Coronary artery (tissue), 2 donors: ENCODE measurements around the gene BMPR1A.

ENCODE experiments used
- DNase-seq: peaks from one replicate; pipeline ENCODE4 v3.0.0-alpha.2; 2017; ENCODE audit warnings: low spot score
- H3K27ac ChIP-seq, 2 donors: fragments of 200-600 bp; sonication (generic); one replicate each; pipeline ENCODE4 v1.5.1; 2016 to 2019
- H3K4me3 ChIP-seq: fragments of 200-600 bp; sonication (generic); 2 replicates; pipeline ENCODE4 v1.5.1; 2016; ENCODE audit warnings: mild to moderate bottlenecking, moderate library complexity
- TF ChIP-seq, protein P1 (sequence below): fragments of 200-600 bp; sonication (generic); IDR thresholded peaks from one replicate; pipeline ENCODE4 v1.5.1; 2019; ENCODE audit warnings: antibody characterized with exemption

BMPR1A gene

DNA sequence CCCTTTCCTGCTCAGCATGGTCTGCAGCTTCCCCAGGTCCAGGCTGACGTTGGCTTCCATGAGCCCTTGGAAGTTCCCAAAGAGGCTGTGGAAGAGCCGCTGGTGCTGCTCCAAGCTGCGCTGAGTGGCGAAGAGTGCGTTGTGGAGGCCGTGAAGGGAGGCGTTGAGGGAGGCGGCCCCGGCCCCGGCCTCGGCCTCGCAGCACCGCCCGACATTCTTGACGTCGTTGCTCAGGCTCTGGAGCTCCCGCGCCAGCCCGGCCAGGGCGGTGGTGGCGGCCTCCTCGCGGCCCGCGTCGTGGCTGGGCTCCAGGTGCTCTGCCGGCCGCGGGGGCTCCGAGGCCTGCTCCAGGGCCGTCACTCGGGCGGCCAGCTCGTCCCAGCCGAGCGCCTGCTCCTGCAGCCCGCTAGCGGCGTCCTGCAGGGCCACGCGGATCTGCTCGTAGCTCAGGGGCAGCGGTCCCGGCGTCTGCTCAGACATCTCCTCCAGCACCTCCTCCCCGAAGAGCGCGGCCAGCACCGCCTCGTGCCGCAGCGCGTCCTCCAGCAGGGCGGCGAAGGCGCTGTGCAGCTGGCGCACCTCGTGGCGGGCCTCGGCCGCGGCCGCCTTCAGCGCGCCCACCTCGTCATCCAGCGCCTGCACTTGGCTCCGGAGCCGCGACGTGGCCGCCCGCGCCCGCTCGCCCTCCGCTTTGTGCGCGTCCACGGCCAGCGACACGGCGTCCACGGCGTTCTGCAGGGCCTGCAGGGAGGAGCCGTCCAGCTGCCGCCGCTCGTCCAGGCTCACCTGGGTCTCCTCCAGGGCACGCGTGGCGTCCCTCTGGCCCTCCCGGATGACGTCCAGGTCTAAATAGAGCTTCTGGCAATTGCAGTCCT, 186.3 kb downstream of the BMPR1A start:
- peak overlapping the region; percentile 56 for H3K4me3 ChIP-seq
- TF ChIP-seq, protein P1, sequence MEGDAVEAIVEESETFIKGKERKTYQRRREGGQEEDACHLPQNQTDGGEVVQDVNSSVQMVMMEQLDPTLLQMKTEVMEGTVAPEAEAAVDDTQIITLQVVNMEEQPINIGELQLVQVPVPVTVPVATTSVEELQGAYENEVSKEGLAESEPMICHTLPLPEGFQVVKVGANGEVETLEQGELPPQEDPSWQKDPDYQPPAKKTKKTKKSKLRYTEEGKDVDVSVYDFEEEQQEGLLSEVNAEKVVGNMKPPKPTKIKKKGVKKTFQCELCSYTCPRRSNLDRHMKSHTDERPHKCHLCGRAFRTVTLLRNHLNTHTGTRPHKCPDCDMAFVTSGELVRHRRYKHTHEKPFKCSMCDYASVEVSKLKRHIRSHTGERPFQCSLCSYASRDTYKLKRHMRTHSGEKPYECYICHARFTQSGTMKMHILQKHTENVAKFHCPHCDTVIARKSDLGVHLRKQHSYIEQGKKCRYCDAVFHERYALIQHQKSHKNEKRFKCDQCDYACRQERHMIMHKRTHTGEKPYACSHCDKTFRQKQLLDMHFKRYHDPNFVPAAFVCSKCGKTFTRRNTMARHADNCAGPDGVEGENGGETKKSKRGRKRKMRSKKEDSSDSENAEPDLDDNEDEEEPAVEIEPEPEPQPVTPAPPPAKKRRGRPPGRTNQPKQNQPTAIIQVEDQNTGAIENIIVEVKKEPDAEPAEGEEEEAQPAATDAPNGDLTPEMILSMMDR, result no peak
- DNase-seq, result peak; percentile 72
- peak overlapping the region in 1 of 2 donors; percentile 17 for H3K27ac ChIP-seq

DNA sequence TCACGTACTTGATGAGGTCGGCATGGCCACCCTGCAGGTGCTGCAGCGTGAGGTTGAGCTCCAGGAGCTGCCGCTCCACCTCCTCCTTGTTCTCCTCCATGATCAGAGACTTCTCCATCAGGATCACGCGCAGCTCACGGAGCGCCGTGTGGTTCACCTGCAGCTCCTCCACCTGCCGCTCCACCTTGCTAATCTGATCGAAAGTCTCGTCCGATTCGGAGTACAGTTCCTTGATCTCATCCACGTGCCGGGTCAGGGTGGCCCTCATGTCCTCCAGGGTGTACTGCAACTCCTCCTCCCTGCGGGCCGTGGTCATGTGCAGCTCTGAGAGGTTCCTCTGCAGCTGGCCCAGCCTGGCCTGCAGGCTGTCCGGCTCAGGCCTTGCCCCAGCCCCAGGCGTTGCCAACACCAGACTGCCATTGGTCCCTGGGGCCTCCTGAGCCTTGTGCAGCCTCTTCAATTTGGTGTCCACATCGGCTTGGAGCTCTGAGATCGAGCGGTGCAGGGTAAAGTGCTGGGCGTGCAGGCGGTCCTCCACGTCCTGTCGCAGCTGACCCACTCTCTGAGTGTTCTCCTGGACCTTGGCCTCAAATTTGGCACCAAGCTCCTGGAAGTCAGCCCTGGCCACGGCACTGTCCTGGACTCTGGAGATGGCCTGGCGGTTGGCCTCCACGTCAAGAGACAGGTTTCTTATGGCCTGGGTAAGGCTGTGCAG, 187.1 kb downstream of the BMPR1A start:
- no peak overlapping the region for H3K27ac ChIP-seq
- DNase-seq, result no peak

DNA sequence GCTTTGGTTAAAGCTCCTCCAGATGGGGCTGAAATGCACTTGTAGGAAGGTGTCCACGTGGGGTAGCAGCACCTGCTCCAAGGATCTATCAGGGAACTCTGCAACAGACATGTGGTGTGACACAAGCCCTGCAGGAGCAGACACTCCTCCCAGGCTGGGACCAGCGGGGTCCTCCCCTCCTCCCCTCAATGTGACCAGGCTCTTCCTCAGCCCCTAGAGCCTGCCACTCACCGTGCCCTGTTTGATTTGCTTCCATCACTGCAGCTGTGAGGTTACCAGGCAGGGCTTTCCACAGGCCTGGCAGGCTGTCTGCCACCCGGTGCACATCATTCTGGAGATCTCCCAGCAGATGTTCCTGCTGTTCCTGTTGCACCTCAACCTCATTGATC, 187.6 kb downstream of the BMPR1A start:
- TF ChIP-seq, protein P1, result no peak
- H3K27ac ChIP-seq, result no peak overlapping the region
- no peak for DNase-seq
- H3K4me3 ChIP-seq, result no peak overlapping the region

More for the DNA sequence above, 187.1 kb downstream of the BMPR1A start:
- TF ChIP-seq, protein P1, result no peak
- H3K4me3 ChIP-seq, result no peak overlapping the region

DNA sequence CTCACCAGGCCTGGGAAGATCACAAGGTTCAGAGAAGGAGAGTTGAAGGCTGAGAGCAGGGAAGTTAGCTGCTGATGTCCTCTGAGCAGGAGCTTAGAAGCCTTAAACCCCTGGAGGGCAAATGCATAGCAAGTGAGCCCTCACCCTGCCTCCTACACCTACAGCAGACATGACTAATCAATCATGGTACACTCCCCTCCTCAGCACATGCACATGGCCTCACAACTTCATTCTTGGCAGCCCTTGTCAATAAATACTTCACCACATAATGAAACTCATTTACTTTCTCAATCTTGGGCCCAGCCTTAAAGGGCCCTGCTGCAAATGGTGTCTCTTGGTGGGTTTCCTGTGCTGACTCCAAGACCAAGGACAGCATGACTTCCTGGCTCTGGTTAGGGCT, 188.1 kb downstream of the BMPR1A start:
- TF ChIP-seq, protein P1, result no peak
- no peak overlapping the region for H3K4me3 ChIP-seq
- DNase-seq, result no peak
- H3K27ac ChIP-seq, result peak overlapping the region in 1 of 2 donors; percentile 61

DNA sequence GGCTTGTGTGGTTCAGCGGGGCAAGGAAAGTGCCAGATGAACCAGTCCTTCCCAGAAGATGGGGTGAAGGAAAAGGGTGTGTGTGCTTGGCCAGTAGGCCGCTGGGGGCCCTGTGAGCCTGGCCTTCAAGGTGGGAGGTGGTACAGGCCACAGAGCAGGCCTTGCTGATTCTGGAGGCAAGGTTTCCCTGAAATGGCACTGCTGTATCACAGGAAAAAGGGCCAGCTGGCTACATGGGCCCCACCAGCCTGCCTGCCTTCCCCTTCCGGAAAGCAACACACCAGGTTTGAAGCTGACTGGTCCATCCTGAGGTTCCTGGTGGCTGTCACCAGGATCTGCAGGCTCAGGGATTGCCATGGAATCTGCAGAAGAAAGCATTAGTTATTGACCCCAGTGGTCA, 188.5 kb downstream of the BMPR1A start:
- TF ChIP-seq, protein P1, result no peak
- Histone ChIP-seq H3K27ac (peak overlapping the region; percentile 8 to 61), H3K4me3 (no peak overlapping the region)
- no peak for DNase-seq

DNA sequence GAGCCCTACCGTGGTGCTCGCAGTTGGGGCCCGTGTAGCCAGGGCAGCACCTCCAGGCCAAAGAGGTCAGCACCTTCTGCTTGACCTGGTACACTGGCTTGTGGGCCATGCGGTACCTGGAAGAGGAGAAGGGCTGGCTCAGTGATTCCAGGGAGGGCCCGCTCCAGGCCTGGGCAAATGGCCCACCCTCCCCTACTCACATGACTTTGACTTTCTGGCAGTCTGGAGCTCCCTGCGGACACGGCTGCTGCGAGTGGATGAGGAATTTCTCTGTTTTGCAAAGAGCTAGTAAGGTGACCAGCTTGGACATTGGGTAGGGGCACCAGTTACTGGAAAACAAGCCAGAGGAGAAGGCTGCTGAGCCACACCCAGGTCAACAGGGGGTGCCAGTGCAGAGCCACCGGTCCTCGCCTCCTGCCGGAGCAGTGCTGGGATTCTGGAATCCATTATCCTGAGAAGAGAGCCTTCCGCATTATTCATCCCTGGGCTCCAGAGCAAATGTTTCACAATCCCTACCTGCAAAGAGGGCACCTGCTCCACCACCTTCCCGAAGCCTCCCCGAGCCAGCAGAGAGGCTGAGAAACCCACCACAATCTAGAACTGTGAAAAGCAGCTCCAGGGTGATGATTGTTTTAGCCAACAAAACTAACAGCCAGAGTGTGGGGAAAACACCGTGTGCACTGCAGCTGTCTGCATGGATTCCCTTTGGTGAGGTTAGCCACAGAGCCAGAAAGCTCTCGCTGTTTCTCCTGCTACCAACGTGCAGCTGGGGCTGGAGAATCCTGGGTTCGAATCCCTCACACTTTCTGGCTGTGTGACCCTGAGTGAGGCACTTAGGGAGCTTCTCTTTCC, 189.2 kb downstream of the BMPR1A start:
- Histone ChIP-seq H3K27ac (peak overlapping the region; percentile 8 to 61), H3K4me3 (peak overlapping the region; percentile 35)
- DNase-seq, result peak; percentile 77
- TF ChIP-seq, protein P1, result no peak
